ENCODE measurements around the gene PTPRN2.

PTPRN2 gene

DNA sequence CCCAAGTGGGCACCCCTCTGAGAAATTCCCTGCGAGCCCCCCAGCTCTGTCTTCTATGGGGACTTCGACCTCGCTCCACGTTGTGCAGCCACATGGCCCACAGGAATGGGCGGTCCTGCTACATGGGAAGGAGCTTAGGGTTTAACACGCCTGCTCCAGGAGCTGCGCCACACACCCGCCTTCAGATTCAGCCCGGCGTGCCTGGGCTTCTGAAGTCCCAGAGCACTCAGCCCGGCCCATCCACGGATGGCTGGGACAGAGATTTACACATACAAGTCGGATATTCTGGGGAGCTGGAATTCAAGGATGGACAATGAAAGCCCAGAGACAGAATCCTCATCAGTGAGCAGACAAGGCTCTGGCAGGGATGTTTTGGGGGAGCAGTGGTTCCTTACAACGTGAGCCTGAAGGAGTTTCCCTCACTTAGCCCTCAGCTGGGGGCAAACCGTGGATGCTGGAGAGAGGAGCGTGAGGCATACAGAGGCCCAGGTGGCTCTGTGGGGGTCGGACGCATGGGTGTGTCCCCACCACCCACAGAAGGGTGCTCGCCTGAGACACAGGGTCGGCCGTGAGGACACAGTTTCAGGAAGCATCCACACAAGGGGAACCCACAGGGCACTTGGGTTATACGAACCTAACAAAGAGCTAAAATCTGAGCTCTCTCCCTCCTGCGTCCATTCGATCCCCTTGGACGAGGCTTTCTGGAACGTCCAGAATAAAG, 877.9 kb downstream of the PTPRN2 start:
- H3K4me3 ChIP-seq (ENCODE audit: low read depth, low read length), result no peak overlapping the region
- H3K27ac ChIP-seq, result no peak overlapping the region
- H3K9ac ChIP-seq, result no peak overlapping the region
- no peak overlapping the region for H2AFZ ChIP-seq
- H3K9me3 ChIP-seq (ENCODE audit: control insufficient read depth, low read length), result no peaks in the 10 kb centered on the region
- H3K4me1 ChIP-seq, result no peaks in the 10 kb centered on the region
- H3K4me2 ChIP-seq (ENCODE audit: low read length), result no peak overlapping the region
- H3K27me3 ChIP-seq (ENCODE audit: control insufficient read depth, insufficient read depth, low read length), result no peaks in the 10 kb centered on the region
- H3K36me3 ChIP-seq (ENCODE audit: control insufficient read depth, insufficient read depth, low read length), result no peaks in the 10 kb centered on the region
- no peaks in the 10 kb centered on the region for H3K79me2 ChIP-seq
- no peak for TF ChIP-seq CTCF (IDR thresholded peaks at IDR 0.05)

- Histone ChIP-seq H3K4me2 (ENCODE audit: low read length) (no peak overlapping the region), H3K4me3 (ENCODE audit: low read depth, low read length) (no peak overlapping the region), H3K79me2 (no peaks in the 10 kb centered on the region), H3K9me3 (ENCODE audit: control insufficient read depth, low read length) (no peaks in the 10 kb centered on the region), H2AFZ (no peak overlapping the region), H3K4me1 (no peaks in the 10 kb centered on the region), H3K27ac (no peak overlapping the region), H3K36me3 (ENCODE audit: control insufficient read depth, insufficient read depth, low read length) (no peaks in the 10 kb centered on the region), H3K27me3 (ENCODE audit: control insufficient read depth, insufficient read depth, low read length) (no peaks in the 10 kb centered on the region), H3K9ac (no peak overlapping the region)
- TF ChIP-seq CTCF (IDR thresholded peaks at IDR 0.05), result no peak
Observed at GRCh38 chr7:157708919-157709295, 878.7 kb downstream of the PTPRN2 start.

DNA sequence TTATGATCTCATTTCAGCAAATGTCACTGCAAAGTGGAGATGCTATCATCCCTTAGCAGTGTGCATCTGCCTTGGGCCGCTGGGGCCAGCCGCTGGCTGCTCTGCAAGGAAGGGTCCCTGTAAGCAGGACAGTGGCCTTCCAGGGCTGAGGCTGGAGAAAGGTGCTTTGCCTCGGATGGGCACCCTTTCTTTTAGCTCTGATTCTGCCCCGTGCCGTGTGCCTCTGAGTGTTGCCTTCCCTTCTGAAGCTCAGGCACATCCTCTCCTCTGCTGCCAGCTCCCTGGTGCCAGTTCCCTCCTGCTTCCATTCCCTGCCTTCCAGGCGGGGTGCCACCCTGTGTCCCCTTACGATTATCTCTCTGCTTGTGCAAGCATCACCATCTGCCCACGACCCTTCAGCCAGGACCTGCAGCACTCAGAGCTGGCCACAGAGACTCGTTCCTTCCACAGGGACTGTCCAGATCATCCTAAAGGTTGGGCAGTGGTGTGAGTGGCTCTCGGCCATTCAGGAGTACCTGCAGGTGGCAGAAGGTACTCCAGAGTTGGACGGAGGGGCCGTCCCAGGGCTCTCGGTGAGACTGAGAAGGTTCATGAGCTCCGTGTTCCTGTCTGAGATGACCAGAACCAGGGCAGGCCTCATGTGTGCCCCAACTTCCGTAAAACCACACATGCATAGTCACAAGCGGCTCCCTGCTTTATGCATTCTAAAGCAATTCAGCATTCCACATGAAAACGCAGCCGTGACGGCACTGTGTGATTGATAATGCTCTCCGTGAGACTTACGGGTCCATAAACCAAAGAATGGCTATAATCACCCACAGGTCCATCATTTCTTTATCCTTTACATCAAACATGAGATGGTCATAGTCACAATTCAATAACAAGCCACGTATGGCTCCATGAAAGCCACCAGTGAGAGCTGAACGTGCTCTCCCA, 879.4 kb downstream of the PTPRN2 start:
- Histone ChIP-seq H3K9me3 (ENCODE audit: control insufficient read depth, low read length) (no peaks in the 10 kb centered on the region), H3K79me2 (no peaks in the 10 kb centered on the region), H3K9ac (no peak overlapping the region), H3K4me1 (no peaks in the 10 kb centered on the region), H3K27ac (no peak overlapping the region), H3K36me3 (ENCODE audit: control insufficient read depth, insufficient read depth, low read length) (no peaks in the 10 kb centered on the region), H3K4me3 (ENCODE audit: low read depth, low read length) (no peak overlapping the region), H3K27me3 (ENCODE audit: control insufficient read depth, insufficient read depth, low read length) (no peaks in the 10 kb centered on the region), H2AFZ (no peak overlapping the region), H3K4me2 (ENCODE audit: low read length) (no peak overlapping the region)
- TF ChIP-seq CTCF (IDR thresholded peaks at IDR 0.05), result no peak

DNA sequence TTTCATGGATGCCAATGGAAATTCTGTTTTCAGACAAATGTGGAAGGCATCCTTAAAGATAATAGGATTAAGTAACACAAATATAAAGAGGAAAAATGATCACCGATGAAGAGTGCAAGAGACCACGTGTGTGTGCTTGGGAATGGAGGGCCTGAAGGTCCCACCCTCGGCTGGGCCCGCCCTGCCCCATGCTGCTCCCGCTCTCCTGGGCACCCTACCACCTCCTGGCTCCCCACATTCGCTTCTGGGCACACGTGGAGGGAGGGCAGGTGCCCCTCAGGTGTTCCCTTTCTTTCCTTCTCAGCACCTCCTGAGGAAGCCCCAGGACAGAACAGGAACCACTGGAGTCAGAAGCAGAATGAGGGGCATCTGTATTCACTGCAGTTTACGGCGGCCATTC, 883.3 kb downstream of the PTPRN2 start:
- Histone ChIP-seq H2AFZ (no peak overlapping the region), H3K4me1 (no peaks in the 10 kb centered on the region), H3K27ac (no peak overlapping the region), H3K9ac (no peak overlapping the region), H3K36me3 (ENCODE audit: control insufficient read depth, insufficient read depth, low read length) (no peaks in the 10 kb centered on the region), H3K4me3 (ENCODE audit: low read depth, low read length) (no peak overlapping the region), H3K9me3 (ENCODE audit: control insufficient read depth, low read length) (no peaks in the 10 kb centered on the region), H3K27me3 (ENCODE audit: control insufficient read depth, insufficient read depth, low read length) (no peaks in the 10 kb centered on the region), H3K4me2 (ENCODE audit: low read length) (no peak overlapping the region), H3K79me2 (no peaks in the 10 kb centered on the region)
- TF ChIP-seq CTCF (IDR thresholded peaks at IDR 0.05), result no peak

All from parathyroid adenoma (tissue), 2 donors.